ENCODE measurements around the gene KCNAB3.

KCNAB3 gene

DNA sequence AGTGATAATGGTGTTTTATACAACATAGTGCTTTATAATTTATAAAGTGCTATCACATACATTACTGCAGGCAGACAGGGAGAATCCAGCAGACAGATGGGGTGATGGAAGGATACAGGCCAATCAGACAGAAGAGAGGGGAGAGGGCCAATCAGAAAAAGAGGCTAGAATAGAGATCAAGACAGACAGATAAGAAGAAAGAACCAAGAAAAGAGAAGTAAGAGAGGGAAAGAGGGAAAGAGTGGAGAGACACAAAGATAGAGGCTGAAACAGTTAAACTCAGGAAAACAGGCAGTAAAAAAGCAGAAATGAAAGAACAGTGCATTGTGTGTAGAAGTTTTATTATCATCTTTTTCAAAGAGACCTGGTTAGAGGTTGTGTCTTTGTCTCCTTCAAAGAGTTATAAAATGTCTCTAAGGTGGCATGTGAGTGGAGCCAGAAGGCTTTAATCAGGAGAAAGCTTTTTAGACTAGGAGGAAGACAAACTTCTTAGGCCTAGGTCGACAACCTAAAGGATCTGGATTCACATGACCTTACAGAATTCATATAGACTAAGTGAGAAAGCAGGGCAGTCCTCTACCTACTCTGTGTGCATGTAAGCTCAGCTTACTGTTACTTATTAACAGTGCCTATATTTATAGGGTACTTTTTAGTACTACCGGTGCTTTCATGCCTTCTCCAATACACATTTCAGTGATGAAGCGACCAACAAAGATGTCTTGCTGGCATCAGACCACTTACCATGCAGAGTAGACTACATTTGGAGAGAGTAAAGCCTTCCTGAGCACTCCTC, 49.4 kb downstream of the KCNAB3 start:
- no peak for DNase-seq (ENCODE audit: low read depth in 3 of 3)

DNA sequence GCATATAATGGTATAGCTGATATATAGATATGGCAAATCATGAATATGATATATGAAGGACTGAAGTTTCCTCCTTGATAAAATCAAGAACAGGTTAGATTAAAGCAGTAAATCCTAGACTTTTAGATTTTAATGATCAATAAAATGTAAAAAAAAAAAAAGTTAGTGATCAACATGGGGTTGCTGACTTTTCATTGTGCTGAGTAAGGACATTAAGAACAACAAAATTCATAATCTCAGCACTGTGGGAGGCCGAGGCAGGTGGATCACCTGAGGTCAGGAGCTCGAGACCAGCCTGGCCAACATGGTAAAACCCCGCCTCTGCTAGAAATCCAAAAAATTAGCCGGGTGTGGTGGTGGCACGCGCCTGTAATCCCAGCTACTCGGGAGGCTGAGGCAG, 51.4 kb downstream of the KCNAB3 start:
- DNase-seq (ENCODE audit: low read depth in 3 of 3), result no peak

DNA sequence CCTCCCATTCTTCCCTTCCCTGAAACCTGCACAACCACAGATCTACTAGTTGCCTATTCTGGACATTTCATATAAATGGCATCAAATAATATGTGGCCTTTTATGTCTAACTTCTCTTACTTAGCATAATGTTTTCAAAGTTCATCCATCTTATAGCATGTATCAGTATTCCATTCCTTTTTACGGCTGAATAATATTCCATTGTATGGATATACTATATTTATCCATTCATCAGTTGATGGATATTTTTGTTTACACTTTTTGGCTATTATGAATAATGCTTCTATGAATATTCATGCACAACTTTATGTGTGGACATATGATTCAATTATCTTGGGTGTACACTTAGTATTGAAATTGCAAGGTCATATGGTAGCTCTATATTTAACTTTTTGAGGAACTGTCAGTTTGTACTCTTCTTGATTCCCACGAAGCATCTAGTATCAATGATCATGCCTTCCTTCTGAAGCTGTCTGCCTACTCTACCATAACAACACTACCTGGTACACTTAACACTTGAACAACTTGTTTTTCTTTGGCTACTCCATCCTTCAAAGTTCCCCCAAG, 53.8 kb downstream of the KCNAB3 start:
- no peak for DNase-seq (ENCODE audit: low read depth in 3 of 3)

DNA sequence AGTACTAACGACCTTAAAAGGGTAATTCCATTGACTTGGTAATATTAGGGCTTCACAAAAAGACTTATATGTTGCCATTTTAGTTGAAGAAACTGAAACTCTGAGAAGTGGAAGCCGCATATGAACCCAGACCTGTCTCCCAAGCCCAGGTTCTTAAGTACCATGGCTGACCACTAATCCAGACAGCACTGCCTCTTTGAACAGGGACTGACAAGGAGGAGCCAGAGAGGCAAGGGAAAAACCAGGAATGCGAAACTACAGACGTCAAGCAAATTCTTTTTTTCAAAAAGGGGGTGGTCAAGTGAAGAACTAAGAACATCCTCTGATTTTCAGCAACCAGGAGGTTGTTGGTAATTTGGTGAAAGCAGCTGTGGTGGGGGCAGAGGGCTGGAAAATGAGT, 56.6 kb downstream of the KCNAB3 start:
- DNase-seq (ENCODE audit: low read depth in 3 of 3), result no peak
